GM10266 (cell line): ENCODE data around the gene CALHM6.
A peak's percentile ranks its signal among the peaks of the same experiment; 100 is the strongest.

Source experiments
- DNase-seq: peaks from one replicate; pipeline ENCODE4 v3.0.0; 2012; ENCODE audit errors: extremely low spot score
- CTCF ChIP-seq: IDR thresholded peaks from 2 replicates; pipeline ENCODE4 v1.5.1; 2012; ENCODE audit warnings: mild to moderate bottlenecking, low read depth; ENCODE audit not compliant: control insufficient read depth, insufficient read depth; ENCODE audit errors: missing control alignments

The CALHM6 gene

GRCh38 chr6:116461331-116461931, at the start of gene CALHM6:
Gene CALHM6, plus strand, starts transcription at chr6:116461375. Its CDS starts 555 bp downstream, at chr6:116461930.
- TF ChIP-seq CTCF = no peak
- peak; percentile 29 for DNase-seq

GRCh38 chr6:116412270-116412669, 48.9 kb upstream of the CALHM6 start:
- TF ChIP-seq CTCF = no peak
- no peak for DNase-seq

GRCh38 chr6:116413357-116413756, 47.8 kb upstream of the CALHM6 start:
- TF ChIP-seq CTCF = no peak

GRCh38 chr6:116417661-116418060, 43.5 kb upstream of the CALHM6 start:
- no peak for TF ChIP-seq CTCF
- no peak for DNase-seq

More at GRCh38 chr6:116413357-116413756, 47.8 kb upstream of the CALHM6 start:
- no peak for DNase-seq

GRCh38 chr6:116419069-116419786, 41.9 kb upstream of the CALHM6 start:
- TF ChIP-seq CTCF = no peak
- no peak for DNase-seq

- no peak for TF ChIP-seq CTCF
Measured at GRCh38 chr6:116420341-116420740, 40.8 kb upstream of the CALHM6 start.

GRCh38 chr6:116422238-116422637, 38.9 kb upstream of the CALHM6 start:
- no peak for DNase-seq
- no peak for TF ChIP-seq CTCF

More at GRCh38 chr6:116420341-116420740, 40.8 kb upstream of the CALHM6 start:
- DNase-seq = no peak
